DMS53 (cell line): Measurements from ENCODE around the gene ERBB4.
A peak's percentile ranks its signal among the peaks of the same experiment; 100 is the strongest.

ENCODE experiments used
- DNase-seq: peaks from one replicate; lab custom pipeline; 2025; lab: John Stamatoyannopoulos, UW

The ERBB4 gene

DNA sequence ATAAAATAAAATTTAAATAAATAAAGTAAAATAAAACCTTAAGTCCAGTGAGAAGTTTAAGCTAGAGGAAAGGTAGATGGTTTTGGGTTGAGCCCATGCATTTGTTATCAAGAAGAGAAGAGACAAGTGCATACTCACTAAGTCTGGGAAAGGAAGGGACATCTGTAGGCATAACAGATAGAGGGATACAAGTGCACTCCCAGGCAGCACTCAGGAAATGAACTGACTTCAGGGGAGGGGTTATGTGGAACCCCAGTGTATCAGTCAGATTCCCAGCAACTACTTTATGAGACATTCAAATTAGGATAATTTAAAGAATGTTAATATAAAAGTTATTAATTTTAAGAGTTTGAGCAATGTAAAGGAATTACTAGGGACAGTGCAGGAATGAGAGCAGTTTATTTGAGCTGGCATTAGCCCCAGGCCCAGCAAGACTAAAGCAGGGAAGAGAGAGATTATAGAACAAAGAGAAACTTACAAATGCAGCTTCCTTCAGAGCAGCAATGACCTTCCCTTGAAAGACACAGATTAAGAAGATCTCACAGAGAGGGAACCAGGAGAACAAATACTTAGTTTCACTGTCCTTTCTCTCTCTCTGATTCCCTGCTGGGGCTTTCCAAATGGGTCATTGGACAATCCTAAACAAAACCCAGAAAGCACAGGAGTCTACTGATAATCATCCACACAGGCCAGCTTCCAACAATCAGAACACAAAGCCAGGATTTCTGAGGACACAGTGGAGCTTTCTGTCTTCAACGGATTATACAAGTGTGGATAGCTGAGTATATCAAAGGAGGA is 109.7 kb downstream of the ERBB4 start:
- DNase-seq, result no peak

DNA sequence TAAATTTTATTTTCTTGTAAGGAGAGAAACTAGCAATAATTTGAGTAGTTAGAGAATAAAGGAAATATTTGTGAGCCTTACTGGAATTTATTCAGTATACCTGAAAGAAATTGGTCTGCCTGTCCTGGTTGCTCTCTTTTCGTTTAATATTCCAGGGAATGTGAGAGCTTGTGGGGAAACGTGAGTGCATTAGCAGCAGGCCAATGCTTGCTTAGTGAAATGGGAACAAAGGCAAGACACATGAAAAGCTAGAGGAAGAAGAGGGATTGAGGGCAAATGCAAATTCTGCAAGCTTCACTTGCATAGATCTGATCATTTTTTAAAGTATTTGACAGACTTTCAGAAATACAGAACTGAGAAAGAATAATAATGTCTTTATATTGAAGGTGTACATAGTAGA is 111.0 kb downstream of the ERBB4 start:
- DNase-seq, result no peak

DNA sequence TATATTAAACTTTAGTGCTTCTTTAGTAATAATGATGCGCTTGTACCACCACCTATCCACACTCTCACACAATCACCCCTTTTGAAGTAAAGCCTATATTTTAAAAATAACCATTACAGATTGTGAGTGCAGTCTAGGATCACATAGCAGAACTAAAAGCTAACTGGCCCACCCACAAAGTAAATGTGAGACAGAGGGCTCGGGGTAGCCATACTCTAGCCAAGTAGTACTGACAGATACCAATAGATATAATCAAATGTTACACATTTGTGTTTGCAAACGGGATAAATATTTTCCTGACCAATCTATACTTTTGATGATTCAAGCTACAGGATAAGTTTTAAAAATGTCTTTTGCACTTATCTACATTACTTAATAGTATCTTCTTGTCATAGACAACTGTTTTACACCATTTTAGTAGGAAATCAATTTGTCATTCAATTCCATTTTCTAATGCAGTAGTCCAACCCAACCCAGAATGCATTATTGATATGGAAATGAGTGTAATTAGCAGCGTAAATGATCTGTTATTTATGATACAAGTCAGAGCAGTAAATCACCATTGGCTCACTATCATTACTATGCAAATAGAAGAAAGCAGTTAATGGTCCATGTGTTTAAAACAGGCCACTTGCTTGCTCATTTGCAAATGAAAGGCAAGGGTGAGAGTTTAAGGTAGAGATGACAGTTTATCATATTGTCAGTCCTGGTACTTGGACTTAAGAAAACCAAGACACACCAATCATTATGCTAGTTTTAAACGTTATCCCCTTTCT is 111.8 kb downstream of the ERBB4 start:
- DNase-seq, result no peak

DNA sequence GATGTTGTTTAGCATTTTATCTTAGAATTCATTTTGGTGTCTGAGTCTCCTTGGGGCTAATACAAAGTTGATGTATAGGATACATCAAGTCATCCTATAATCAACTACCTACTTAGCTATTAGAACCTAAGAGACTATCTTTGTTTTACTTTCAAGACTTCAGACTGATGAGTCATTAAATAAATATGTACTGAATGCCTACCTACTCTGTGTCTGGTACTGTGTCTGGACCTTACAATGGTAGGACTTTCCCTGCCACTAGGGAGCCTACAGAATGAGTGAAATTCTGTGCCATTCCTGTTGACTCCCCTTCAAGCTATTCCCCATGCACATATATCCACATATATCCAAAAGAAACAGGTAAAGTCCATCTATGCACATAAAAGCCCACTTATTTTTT is 114.5 kb downstream of the ERBB4 start:
- DNase-seq, result peak; percentile 46

DNA sequence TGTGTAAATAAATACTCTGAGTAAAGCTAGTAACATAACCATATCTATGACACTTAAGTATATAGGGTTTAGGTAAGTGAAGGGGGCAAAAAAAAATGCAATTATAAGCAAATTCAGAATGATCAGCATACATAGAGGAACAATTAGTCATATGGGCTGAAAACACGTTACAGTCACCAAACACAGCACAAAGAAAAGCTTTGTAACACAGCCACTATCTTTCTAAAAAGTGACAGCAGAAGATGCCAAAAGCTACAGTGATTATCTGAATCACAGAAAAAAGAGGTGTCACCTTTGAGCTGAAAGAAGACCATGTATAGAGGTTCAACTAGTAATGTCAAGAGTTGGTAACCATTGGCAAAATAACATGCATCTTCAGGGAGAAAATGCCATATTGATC is 115.5 kb downstream of the ERBB4 start:
- no peak for DNase-seq

DNA sequence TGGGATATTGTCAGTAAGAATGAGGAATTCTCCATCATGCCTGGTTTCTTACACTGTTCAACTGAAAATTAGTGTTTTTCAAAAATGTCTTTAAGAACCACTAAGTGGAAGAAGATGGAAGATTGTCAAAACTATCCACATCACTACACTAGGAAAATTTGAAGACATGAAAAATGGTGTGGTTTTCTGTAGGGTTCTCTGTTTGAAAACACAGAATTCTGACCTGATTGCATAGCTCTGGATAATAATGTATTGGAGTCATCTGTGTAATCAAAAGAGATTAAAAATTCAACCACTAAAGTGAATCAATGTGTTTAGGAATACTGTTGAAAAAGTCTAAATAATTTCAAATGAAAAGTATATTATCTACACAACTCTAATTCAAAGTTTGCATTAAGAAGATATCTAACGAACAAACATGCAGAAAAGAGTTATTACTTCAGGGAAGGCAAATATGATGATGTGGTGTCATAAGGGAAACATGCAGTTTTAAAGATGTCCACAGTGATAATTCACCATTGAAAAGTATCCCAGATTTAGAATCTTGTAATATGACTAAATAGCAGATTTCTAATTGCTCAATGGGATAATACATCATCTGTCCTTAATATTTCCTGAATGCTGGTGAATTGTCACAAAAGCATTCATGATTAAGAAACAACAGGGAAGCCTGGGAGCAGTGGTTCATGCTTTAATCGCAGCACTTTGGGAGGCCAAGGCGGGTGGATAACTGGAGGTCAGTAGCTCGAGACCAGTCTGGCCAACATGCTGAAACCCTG is 116.9 kb downstream of the ERBB4 start:
- DNase-seq, result no peak

DNA sequence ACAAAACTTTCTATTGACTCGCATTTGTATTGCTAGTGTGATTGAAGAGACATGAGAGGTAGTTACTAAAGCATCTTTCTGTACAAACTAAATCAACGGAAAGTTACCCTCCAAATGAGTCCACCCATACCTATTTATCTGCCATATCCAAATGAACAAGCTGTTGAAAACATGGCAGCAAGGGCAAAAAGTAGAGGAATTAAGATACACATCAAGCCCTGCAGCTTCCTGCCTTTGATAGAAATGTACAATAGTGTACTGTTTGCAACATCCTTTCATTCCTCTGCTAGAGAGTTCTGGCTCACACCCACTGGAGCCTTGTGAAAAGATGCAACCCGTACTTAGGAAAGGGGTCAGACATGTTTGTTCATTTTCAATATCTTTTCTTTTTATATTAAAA is 122.5 kb downstream of the ERBB4 start:
- DNase-seq, result no peak

DNA sequence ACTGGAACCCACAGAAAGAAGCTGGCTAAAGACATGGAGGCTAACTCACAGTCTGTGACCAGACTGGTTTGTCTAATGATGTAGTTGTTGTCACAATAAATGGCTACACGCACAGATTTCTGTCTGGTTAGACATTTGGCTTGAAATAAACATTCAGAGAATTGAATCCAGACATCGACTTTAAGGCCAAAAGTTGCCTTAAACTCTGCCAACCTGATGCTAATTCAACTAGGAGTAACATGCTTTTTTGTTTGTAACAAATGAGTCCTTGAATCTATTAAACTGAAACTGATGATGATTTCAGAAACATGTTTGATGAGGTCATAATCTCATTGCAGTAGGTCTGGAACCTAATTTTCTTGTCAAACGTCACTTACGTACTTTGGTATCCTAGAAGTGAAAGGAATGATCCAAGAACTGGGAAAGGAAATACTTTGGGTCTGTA is 123.8 kb downstream of the ERBB4 start:
- DNase-seq, result no peak

DNA sequence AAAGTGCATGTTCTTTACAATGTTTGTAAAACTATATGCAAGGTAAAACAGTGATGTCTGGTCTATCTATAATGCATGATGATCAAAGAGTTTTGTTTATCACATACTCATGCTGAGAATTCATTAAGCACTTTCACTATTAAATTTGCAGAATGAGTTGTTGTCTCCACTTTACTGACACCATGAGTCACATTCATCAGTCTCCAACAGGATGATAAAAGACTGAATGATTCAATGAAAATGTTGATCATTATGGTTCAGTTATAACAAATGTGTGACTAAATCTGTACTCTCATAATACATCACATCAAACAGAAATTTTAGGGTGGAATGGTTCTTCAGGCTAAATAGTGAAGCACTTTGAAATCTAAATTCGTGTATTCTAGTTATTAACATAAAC is 129.0 kb downstream of the ERBB4 start:
- no peak for DNase-seq

DNA sequence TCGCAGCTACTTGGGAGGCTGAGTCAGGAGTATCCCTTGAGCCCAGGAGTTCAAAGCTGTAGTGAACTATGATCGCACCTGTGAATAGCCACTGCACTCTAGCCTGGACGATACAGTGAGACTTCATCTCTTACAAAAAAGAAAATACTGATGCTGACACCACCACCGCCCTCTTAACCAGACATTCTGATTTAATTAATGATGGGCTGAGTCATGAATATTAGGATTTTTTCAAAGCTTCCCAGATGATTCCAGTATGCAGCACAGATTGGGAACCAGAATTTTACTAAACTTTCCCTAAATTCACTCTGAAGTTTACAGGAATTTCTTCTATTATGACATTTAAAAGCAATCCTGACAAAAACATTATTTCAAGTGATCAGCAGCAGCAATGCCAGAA is 130.1 kb downstream of the ERBB4 start:
- DNase-seq, result no peak

DNA sequence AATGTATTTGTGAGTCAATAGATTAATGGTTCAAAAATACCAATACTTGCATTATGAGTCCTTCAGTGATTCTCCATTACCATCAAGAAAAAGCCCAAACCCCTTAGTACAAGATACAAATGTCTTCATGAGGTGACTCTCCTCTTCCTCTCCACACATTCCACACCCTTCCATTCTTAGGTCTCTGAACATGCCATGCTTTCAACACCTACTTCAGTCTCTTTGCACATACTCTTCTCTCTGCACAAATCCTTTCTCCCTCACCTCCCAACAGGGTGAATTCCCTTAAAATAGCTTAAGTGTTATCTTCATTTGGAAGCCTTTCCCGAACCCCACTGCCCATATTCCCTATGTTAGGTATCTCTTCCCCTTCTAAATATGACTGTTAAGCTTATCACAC is 131.9 kb downstream of the ERBB4 start:
- no peak for DNase-seq

DNA sequence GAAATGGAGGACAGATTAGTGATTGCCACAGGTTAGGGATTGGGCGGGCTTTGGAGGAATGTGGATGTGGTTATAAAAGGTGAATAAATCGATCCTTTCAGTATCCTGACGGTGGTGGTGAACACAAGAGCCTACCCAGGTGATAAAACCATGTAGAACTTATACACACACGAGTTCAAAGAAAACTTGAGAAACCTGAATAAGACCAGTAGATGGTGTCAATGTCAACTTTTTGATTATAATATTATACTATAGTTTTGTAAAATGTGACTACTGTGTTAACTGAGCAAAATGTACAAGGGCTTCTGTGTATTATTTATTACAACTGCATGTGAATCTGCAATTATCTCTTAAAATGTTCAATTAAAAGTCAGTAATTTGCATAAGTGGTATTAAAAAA is 136.3 kb downstream of the ERBB4 start:
- DNase-seq, result no peak

DNA sequence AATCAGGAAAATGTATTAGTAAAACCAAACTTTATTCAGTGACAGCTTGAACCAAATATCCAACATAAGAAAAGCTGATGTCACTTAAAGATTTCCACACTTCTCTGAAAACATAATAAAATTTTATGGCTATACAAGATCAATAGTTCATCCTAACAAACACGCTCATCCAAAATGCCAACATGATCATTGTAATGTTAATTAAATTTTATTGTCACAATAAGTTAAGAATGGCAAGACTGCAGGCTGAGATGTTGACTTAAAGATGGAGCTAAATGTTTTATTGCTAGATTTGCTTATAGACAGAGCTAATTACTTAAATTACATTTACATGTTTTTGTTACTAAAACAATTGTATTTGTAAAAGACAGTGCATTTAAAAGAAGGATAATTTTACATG is 140.3 kb downstream of the ERBB4 start:
- no peak for DNase-seq

DNA sequence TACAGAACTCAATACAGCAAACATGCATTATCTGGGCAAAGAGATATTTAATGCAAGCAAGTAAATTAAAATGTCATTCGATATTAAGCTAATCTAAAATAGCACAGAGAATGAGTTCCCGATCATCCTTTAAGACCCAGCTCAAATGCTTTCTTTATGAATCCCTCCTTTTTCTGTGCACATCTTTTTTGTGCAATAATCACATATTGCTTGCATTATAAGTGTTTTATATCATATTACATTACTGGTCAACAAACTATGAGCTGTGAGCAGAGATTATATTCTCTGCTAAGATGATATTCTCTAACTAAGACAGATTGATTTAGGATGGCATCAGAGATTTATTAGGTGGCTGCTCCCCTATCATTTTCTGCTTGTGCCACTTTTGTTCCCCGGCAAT is 146.1 kb downstream of the ERBB4 start:
- no peak for DNase-seq

DNA sequence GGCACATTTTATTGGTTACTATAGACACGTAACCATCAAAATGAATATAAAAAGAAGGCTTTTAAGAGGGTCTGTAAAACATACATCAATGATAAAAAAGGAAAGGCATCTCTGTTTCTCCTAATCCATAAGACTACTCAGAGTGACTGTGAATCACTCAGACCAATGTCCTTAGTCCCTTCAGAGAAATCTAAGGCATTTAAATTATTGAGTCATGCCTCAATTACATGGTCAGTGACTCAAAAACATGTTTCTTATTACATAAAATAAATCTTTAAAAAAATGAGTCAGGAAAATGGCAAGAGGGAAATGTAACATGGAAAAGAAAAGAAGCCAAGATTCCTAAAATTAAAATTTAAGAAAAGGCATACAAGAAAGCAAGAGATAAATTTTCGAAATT is 146.6 kb downstream of the ERBB4 start:
- DNase-seq, result no peak

DNA sequence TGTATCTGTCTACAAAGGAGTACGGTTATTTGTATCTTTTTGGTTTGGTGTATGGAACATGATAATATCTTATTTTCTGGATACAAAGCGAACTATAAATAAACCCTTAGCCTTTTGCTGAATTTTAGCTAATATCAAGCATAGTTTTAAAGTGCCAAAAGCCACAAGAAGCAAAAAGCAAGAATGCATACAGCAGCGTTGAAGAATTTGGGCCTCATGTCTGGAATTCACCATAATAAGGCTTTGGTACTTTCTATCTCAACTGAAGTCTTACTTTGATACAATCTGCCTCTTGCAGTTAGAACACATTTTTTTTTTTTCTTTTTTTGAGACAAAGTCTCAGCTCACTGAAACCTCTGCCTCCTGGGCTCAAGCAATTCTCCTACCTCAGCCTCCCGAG is 151.5 kb downstream of the ERBB4 start:
- no peak for DNase-seq

DNA sequence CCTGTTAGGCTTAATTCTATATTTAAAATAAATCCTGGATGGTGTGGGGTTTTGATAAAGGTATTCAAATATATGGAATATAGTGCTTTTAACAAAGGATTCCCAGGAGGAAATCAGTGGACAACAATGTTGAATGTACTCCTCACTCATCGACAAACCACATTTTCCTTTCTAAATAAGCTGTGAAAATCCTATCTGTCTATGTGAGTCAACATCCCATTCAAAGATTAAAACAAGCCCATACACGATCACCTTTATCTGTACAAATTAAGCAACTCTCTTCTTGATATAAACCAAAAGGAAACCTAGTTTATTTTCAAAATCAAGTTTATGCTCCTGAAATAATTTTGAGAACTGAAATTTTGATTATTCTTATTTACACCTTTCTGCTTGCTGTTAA is 153.4 kb downstream of the ERBB4 start:
- no peak for DNase-seq

DNA sequence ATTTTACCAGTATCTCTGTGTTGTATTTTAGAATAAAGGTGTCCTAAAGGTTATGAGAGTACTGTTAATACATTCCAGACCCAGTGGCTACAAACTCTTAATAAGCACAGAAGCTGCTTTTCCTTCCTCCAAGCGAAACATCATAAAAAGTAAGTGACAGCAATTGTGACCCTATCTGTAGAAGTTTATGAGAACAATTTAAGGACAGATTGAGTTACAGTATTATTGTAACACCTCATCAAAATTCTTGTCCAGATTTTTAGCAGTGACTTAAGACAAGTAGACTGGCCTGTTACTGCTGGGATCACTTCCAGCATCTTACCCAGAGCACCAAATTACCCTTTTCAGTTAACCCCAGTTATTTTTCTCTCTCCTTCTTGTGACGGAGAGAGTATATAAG is 154.6 kb downstream of the ERBB4 start:
- DNase-seq, result no peak

DNA sequence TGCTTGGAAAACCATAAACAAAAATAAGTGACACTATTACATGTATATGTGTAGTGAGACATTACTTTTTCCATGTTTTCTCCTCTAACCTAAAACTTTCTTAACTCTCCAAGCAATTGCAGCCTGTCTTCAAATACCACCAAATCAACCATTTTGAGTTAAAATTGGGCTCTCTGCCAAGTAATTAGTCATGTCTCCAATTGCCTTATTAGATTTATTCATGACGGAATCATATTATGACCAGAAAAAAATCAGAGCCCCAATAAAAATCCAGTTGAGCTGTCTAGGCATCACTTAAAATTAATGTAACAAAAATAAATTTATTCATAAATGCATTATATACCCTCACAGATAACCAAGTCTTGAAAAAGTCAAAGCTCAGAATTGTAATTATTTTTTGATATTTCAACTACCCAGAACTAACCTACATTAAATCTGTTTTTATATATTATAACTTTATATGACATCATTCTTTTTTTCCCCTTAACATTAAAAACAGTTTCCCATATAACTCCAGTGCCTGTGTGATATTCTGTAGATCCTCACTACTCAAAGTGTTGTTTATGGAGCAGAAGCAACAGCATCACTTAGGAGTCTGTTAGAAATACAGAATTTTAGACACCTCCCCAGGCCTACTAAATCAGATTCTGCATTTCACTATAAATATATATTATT is 157.0 kb downstream of the ERBB4 start:
- no peak for DNase-seq

DNA sequence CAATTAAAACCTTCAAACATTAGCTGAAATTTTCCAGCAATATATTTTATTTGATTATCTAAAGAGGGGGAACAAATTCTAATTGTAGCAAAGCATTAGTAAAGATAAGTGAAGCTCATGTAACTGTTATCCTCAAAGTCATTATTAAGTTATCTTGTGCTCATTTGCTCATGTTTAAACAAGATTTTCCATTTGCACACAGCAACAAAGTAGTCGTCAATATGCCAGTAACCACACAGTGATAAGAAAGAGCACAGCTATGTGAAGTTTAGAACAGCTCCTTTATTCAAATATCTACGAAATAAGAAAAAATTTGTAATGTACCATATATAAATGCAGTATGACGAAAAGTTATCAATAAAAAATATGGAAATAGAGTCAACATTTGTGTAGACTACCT is 159.5 kb downstream of the ERBB4 start:
- no peak for DNase-seq

DNA sequence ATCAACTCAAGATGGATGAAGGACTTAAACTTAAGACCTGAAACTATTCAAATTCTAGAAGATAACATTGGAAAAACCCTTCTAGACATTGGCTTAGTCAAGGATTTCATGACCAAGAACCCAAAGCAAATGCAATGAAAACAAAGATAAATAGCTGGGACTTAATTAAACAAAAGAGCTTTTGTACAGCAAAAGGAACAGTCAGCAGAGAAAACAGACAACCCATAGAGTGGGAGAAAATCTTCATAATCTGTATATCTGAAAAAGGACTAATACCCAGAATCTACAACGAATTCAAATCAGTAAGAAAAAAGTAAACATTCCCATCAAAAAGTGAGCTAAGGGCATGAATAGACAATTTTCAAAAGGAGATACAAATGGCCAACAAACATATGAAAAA is 171.2 kb downstream of the ERBB4 start:
- DNase-seq, result no peak
